GM18951 (cell line): Measurements from ENCODE around the gene TRPM1.

Experiments
- POLR2A ChIP-seq: IDR thresholded peaks from 4 replicates; pipeline ENCODE4 v1.6.1; 2011; ENCODE audit warnings: mild to moderate bottlenecking; ENCODE audit not compliant: insufficient read length, insufficient read depth; ENCODE audit errors: extremely low read depth
- in situ Hi-C: fragments of 300-500 bp; cut with MboI; formaldehyde crosslinking; loops from one replicate; pipeline ENCODE4 v1.12.0; 2022; ENCODE audit warnings: low sequenced_read_pairs, mixed read lengths, inconsistent platforms; ENCODE audit not compliant: unreplicated experiment

Gene TRPM1

DNA sequence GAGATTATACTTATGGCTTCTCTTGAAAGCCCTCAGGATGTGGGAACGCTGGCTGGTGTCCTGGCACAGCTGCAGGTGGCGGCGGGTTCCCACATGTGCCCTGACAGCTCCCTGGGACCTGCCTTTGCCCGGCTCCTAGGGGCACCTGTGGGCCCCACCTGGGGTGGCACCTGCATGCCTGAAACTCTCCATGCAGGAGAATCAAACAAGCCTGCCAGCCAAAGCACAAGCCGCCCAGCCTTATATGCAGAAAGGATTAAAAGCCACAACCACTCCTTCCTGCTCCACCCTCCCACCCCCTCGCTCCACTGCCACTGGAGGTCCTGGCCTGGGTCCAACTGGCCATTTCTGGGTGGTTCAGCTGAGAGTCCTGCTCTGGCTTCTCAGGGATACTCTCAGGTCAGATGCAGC lies 18.1 kb downstream of the TRPM1 start:
- no peak for TF ChIP-seq POLR2A
- in situ Hi-C loops, result no loop called here

DNA sequence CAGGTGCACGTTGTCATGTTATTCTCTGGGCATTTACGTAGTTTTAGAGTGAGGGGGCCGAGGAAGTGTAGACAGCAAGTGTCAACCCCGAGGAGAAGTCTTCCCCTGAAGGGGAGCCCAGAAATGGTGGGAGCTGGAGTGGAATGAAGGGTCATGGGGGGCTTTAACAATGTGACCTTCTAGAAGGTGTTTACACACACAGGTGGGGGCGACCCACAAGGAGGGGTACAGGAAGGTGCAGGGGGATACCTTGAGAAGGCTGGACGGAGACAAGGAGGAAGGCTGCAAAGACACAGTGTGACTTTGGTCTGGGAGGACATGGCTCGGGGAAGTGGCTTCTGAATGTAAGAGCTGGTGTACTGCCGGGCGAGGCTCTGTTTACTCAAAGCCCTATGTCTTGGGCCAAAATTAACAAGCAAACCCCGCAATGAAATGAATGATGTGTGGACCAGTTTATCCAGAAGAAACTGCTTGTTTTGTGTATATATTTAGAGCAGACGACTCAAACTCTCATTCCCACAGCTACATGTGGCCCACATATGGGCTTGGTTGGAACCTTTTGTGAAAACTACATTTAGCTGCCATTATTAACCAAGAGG lies 18.7 kb downstream of the TRPM1 start:
- in situ Hi-C loops, result no loop called here
- no peak for TF ChIP-seq POLR2A

DNA sequence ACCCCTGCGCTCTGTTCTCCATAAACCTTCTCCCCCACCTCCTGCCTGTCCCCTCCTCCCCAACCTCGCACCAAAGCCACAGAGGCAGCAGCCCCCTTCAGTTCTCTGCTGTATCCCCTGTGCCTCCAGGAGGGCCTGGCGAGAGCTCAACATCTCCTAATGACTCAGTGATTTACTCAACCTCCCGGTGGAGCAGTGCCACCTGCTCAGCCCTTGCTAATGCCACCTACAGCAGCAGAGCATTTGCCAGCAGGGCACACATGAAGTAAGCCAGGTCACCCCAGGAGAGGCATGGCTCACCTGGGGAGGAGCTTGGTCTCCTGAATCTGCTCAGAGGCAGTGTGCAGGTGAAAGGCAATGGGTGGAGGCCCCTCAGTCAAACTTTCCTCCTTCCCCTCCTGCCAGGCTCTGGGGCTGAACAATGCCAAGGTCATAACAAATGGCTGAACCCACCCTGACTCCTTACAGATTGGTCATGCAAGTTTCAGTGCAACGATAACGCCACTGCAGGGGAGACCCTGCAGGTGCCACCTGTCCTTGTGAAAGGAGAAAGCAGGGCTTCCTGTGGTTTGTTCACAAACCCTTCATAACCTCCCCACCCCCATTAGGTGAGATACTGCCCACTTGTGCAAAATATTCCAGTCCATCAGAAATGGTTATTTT lies 19.8 kb downstream of the TRPM1 start:
- in situ Hi-C loops, result no loop called here
- TF ChIP-seq POLR2A, result no peak

DNA sequence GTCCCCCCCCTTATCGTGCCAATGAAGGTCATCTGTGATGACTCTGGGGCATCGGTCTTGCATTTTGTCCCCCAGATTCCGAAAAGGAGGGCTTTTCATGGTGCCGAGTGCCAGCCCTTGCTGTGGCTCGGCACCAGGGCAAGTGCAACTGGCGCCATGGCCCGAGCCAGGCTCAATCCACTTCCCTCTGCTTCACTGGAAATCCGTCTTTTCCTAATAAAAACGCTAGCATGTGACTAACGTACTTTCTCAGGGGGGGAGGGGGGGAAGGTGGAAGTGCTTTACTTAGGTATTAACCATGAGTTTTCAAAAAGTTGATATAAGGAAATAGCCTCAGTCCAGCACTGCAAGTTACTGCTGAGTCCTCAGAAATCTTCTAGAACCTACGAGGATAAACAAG lies 20.5 kb downstream of the TRPM1 start:
- no peak for TF ChIP-seq POLR2A
- in situ Hi-C loops, result no loop called here

DNA sequence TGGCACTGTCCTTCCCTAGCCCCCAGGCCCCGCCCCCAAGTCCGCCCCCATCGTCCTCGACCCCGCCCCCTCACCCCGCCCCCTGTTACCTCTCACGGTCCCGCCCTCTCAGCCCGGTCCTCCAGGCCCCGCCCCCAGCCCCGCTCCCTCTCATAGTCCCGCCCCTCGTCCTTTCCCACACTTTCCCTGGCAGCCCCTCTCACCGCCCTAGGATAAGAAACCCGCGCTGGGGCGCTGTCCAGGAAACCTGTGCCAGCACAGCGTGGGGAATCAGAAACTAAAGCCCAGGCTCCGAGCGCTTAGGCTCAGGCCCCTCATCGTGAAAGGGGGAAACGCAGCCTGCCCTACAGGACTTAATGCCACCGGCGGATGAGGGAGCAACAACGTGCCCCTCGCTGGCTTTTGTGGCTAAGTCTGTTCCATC lies 20.9 kb downstream of the TRPM1 start:
- in situ Hi-C loops, result no loop called here
- no peak for TF ChIP-seq POLR2A

DNA sequence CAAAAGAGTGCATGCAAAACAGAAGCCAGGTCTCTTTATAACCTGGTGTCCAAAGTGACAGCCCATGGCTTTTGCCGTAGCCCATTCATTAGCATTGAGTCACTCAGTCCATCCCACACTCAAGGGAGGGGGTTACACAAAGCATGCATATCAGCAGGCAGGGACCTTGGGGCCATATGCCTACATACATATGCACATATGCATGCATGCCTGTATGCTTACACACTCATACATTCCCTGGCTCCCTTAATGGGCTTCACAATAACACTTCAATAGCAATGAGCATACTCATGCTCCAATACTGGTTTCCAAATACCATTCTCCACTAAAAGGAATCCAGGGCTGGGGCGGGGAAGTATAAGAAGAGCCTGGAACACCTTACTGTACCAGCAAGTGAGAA lies 22.0 kb downstream of the TRPM1 start:
- in situ Hi-C loops, result no loop called here
- no peak for TF ChIP-seq POLR2A

DNA sequence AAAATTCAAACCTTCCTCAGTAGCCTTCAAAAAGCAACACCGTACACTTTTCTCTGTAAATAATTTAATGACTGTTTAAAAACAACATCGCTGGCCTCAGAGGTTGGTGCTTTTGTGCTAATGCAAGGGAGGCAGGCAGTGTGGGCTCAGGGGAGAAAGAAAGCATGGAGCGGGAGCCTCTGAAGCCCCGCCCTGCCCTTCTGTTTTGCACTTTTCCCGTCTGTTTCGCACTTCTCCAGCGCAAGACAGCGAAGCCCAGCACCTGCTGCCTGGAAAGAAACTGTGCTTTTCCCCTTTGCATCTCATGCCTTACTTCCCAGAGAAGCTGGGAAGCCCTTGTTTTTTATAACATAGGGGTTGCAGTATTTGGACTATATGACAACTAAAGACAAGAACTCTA lies 23.1 kb downstream of the TRPM1 start:
- in situ Hi-C loops, result no loop called here
- TF ChIP-seq POLR2A, result no peak

DNA sequence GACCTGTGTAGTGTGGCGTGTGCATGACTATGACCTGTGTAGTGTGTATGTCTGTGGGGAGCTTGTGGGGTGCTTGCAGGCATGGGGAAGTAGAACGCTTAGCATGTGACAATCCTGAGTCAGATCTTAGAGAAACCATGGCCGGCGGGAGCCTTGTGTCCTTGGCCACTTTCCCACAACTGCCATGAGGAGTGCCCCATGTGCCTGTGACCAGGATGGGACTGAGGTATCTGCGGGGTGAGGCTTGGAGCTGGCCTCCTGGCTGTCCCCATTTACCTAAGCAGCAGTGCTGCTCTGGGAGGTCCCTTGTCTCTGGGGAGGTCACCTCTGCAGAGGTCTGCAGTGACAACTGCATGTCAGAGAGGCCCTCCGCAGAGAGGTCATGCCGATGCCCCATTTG lies 23.6 kb downstream of the TRPM1 start:
- in situ Hi-C loops, result no loop called here
- TF ChIP-seq POLR2A, result no peak

DNA sequence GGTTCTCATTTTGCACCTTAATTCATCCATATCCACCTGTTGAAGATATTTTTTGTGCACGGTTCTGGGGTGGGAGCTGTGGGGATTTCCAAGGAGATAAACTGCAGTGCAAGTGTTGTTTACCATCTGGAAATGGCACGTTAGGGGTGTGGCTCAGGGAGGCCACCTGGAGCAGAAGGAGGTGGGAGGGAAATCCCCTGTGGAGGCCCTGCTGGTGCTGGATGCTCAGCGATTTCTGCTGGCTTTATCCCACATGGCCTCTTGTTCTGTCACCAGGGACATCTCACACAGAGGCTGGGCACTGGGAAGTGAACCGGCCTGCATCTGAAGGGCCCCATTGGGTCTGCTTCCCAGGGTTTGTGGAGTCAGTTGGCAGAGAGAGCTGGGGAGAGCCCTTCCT lies 24.3 kb downstream of the TRPM1 start:
- TF ChIP-seq POLR2A, result no peak
- in situ Hi-C loops, result no loop called here

DNA sequence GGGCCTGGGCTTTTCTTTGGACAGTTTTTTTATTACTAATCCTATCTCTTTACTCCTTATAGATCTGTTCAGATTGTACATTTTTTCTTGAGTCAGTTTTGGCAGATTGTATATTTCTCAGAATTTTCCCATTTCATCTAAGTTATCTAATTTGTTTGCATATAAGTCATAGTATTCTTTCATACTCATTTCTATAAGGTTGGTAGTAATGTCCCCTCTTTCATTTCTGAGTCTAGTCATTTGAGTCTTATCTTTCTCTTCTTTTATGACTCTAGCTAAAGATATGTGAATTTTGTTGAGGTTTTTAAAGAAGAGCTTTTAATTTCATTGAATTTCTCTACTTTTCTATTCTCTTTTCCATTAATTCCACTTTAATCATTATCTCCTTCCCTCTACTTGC lies 27.2 kb downstream of the TRPM1 start:
- in situ Hi-C loops, result no loop called here

DNA sequence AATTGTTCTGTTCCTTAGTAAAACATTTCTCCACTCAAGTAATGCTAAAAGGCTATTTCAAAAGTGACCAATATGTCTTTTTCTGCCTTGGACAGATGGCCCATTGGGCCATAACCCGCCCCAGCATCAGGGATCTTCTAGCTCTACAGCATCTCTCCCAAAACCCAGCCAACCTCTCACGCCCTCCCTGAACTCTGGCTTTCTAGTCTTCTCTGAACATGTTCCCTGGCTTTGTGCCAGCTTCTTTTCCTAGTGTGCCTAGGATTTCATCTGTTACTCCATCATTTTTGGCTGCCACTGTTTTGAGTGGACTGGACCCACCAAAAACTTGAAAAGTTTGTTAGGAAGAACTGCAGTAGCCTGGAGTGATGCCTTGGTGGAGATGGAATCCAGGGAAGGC lies 30.7 kb downstream of the TRPM1 start:
- TF ChIP-seq POLR2A, result no peak
- in situ Hi-C loops, result no loop called here

More for the DNA sequence above, 27.2 kb downstream of the TRPM1 start:
- TF ChIP-seq POLR2A, result no peak

DNA sequence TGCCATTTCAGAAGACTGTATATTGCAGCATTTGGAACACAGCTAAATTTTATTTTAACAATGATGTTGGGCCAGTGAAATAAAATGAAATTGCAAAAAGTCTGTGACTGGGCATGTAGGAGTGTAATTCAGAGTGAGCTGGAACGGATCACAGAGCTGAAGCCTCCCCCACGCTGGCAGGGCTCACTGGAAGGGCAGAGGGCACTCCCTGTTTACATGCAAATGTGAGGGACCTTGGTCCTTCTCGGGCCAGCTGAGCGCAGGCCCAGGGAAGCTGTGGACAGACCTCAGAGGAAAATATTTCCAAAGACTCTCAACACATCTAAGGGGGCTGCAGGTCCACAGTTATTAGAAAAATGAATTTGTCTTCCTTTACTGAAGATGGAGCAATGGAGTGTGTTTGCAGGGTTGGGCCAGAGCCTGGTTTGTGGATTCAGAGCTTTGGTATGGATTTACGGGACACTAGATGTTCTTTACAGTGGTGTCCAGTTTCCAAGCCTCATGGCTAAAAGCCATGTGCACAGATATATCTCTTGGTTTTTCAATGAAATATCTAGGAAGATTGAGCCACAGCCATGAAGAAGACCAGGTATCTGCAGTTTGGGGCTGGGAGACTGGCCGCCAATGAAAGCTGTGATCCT lies 32.0 kb downstream of the TRPM1 start:
- in situ Hi-C loops, result no loop called here
- TF ChIP-seq POLR2A, result no peak

DNA sequence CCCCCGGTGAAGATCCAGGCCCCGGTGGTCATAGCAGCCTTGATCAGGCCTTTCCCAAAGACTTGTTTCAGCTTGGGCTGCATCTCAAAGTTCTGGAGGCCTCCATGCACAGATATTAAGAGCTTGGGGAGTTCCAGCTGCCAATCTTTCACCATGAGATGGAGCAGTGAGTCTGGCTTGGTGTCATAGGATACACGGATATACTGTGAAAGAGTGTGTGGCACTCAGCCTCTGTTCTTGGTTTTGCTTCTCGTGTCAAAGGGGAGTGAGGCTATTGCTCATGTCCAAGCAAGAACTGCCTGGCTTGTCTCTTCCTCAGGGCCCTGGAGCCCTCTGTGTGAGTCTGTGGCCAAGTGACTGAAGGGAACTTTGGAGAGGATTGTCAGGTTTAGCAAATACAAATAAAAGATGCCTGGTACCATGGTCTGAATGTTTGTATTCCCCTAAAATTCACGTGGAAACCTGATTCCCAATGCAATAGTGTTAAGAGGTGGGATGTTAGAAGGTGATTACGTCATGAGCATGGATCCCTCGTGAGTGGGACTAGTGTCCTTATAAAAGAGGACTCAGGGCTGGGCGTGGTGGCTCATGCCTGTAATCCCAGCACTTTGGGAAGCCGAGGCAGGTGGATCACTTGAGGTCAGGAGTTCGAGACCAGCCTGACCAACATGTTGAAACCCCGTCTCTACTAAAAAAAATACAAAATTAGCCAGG lies 33.5 kb downstream of the TRPM1 start:
- TF ChIP-seq POLR2A, result no peak
- in situ Hi-C loops, result no loop called here
